HEK293 (cell line): ENCODE data around the gene MCF2L.

Source experiments
- CTCF ChIA-PET: fragments of 350-600 bp; formaldehyde crosslinking; extraction: SDS; loops from one replicate; lab custom pipeline; 2021; ENCODE audit warnings: antibody characterized with exemption; lab: Yijun Ruan, JAX
- POLR2A ChIA-PET: fragments of 300-600 bp; formaldehyde crosslinking; extraction: SDS; loops from one replicate; lab custom pipeline; 2020; ENCODE audit warnings: antibody characterized with exemption, inconsistent platforms; lab: Yijun Ruan, JAX
- H3K27ac ChIP-seq: fragments of 200-500 bp; sonication (Bioruptor generic); 2 replicates; pipeline ENCODE4 v1.5.1; 2014; ENCODE audit warnings: low read depth, low read length, control low read depth, inconsistent platforms; ENCODE audit errors: extremely low read depth
- H3K36me3 ChIP-seq, 2 experiments: fragments of 200-500 bp in 1 of 2; sonication (Bioruptor generic) in 1 of 2; 1 replicate in 1 of 2; 2 replicates in 1 of 2; pipeline ENCODE4 v1.5.1; 2014 to 2017; ENCODE audit warnings: inconsistent platforms in 2 of 2, low read length in 2 of 2; ENCODE audit not compliant: control insufficient read depth in 2 of 2, insufficient read depth in 1 of 2
- H3K4me1 ChIP-seq: fragments of 200-500 bp; sonication (Bioruptor generic); 2 replicates; pipeline ENCODE4 v1.5.1; 2014; ENCODE audit warnings: mild to moderate bottlenecking, low read length, inconsistent platforms; ENCODE audit not compliant: control insufficient read depth, insufficient read depth
- H3K4me3 ChIP-seq: 2 replicates; pipeline ENCODE4 v1.5.1; 2011; ENCODE audit warnings: low read depth, mild to moderate bottlenecking, control low read depth, low read length, moderate library complexity
- H3K9me3 ChIP-seq: fragments of 200-500 bp; sonication (Bioruptor generic); 2 replicates; pipeline ENCODE4 v1.5.1; 2014; ENCODE audit warnings: low read depth, low read length, inconsistent platforms; ENCODE audit not compliant: control insufficient read depth, insufficient read depth
- KLF10 ChIP-seq: fragments of 450-650 bp; IDR thresholded peaks from 2 replicates; pipeline ENCODE4 v1.5.1; 2018; ENCODE audit warnings: missing biosample characterization, mild to moderate bottlenecking, missing genetic modification characterization
- KLF17 ChIP-seq: fragments of 450-650 bp; formaldehyde crosslinking; IDR thresholded peaks from 2 replicates; pipeline ENCODE4 v1.5.1; 2016; ENCODE audit warnings: missing biosample characterization, missing genetic modification characterization
- KLF8 ChIP-seq: fragments of 450-650 bp; formaldehyde crosslinking; IDR thresholded peaks from 2 replicates; pipeline ENCODE4 v1.5.1; 2016; ENCODE audit warnings: missing biosample characterization, missing genetic modification characterization
- MEIS1 ChIP-seq: sonication (generic); formaldehyde crosslinking; IDR thresholded peaks from 2 replicates; pipeline ENCODE4 v1.8.1; 2022; ENCODE audit warnings: missing genetic modification reagents, mild to moderate bottlenecking, borderline replicate concordance
- PRDM1 ChIP-seq: fragments of 450-650 bp; formaldehyde crosslinking; IDR thresholded peaks from 2 replicates; pipeline ENCODE4; 2016; ENCODE audit warnings: missing biosample characterization, missing genetic modification characterization
- RBAK ChIP-seq: fragments of 450-650 bp; formaldehyde crosslinking; IDR thresholded peaks from 2 replicates; pipeline ENCODE4 v1.5.1; 2016; ENCODE audit warnings: missing biosample characterization, missing genetic modification characterization
- REPIN1 ChIP-seq: fragments of 450-650 bp; formaldehyde crosslinking; IDR thresholded peaks from 2 replicates; pipeline ENCODE4 v1.5.1; 2017; ENCODE audit warnings: missing biosample characterization, missing genetic modification characterization, low read depth
- TSHZ1 ChIP-seq: fragments of 450-650 bp; formaldehyde crosslinking; IDR thresholded peaks from 2 replicates; pipeline ENCODE4 v1.5.1; 2016; ENCODE audit warnings: missing biosample characterization, missing genetic modification characterization, borderline replicate concordance
- ZBTB11 ChIP-seq: fragments of 450-650 bp; formaldehyde crosslinking; conservative IDR thresholded peaks from 2 replicates; pipeline ENCODE4 v1.5.1; 2016; ENCODE audit warnings: low read depth, missing biosample characterization, missing genetic modification characterization
- ZBTB20 ChIP-seq: fragments of 450-650 bp; formaldehyde crosslinking; IDR thresholded peaks from 2 replicates; pipeline ENCODE4 v1.5.1; 2016; ENCODE audit warnings: missing biosample characterization, missing genetic modification characterization
- ZBTB6 ChIP-seq: fragments of 450-650 bp; formaldehyde crosslinking; IDR thresholded peaks from 2 replicates; pipeline ENCODE4 v1.5.1; 2017; ENCODE audit warnings: missing biosample characterization, missing genetic modification characterization
- ZNF148 ChIP-seq: fragments of 450-650 bp; formaldehyde crosslinking; IDR thresholded peaks from 2 replicates; pipeline ENCODE4 v1.5.0; 2017; ENCODE audit warnings: missing biosample characterization, missing genetic modification characterization, borderline replicate concordance
- ZNF175 ChIP-seq: fragments of 450-650 bp; formaldehyde crosslinking; IDR thresholded peaks from 2 replicates; pipeline ENCODE4 v1.5.1; 2016; ENCODE audit warnings: missing biosample characterization, missing genetic modification characterization
- ZNF214 ChIP-seq: fragments of 450-650 bp; formaldehyde crosslinking; IDR thresholded peaks from 2 replicates; pipeline ENCODE4 v1.5.1; 2017; ENCODE audit warnings: missing biosample characterization, mild to moderate bottlenecking, missing genetic modification characterization, borderline replicate concordance
- ZNF354C ChIP-seq: fragments of 450-650 bp; formaldehyde crosslinking; IDR thresholded peaks from 2 replicates; pipeline ENCODE4 v1.5.1; 2016; ENCODE audit warnings: missing biosample characterization, missing genetic modification characterization, low read depth, borderline replicate concordance
- ZNF530 ChIP-seq: fragments of 450-650 bp; formaldehyde crosslinking; IDR thresholded peaks from 2 replicates; pipeline ENCODE4 v1.5.1; 2016; ENCODE audit warnings: low read depth, missing biosample characterization, missing genetic modification characterization
- ZNF549 ChIP-seq: fragments of 450-650 bp; IDR thresholded peaks from 2 replicates; pipeline ENCODE4 v1.5.1; 2018; ENCODE audit warnings: missing biosample characterization, missing genetic modification characterization, mild to moderate bottlenecking, inconsistent platforms, moderate library complexity
- ZNF610 ChIP-seq: fragments of 450-650 bp; formaldehyde crosslinking; IDR thresholded peaks from 2 replicates; pipeline ENCODE4 v1.5.1; 2016; ENCODE audit warnings: missing biosample characterization, missing genetic modification characterization, borderline replicate concordance
- ZNF645 ChIP-seq: fragments of 450-650 bp; formaldehyde crosslinking; IDR thresholded peaks from 2 replicates; pipeline ENCODE4; 2016; ENCODE audit warnings: missing biosample characterization, missing genetic modification characterization
- ZNF670 ChIP-seq: fragments of 450-650 bp; formaldehyde crosslinking; IDR thresholded peaks from 2 replicates; pipeline ENCODE4 v1.5.1; 2016; ENCODE audit warnings: missing biosample characterization, missing genetic modification characterization, low read depth
- ZNF785 ChIP-seq: fragments of 450-650 bp; formaldehyde crosslinking; IDR thresholded peaks from 2 replicates; pipeline ENCODE4 v1.5.1; 2016; ENCODE audit warnings: missing biosample characterization, missing genetic modification characterization
- ZSCAN4 ChIP-seq: fragments of 450-650 bp; formaldehyde crosslinking; IDR thresholded peaks from 2 replicates; pipeline ENCODE4 v1.5.1; 2017; ENCODE audit warnings: missing biosample characterization, missing genetic modification characterization

The MCF2L gene

GRCh38 chr13:113058988-113059850, 90.2 kb downstream of the MCF2L start (continued):
- TF ChIP-seq TSHZ1 (tag by site-specific recombination): no peak
- no peak for TF ChIP-seq ZNF354C
- no peak for TF ChIP-seq MEIS1 (CRISPR knock-in tag)
- no peak for TF ChIP-seq ZNF175 (tag by site-specific recombination)
- no peak for TF ChIP-seq ZNF549 (tag by site-specific recombination)
- no peak for TF ChIP-seq KLF10 (tag by site-specific recombination)
- TF ChIP-seq PRDM1: no peak
- TF ChIP-seq ZNF670 (tag by site-specific recombination): no peak
- TF ChIP-seq ZSCAN4 (tag by site-specific recombination): no peak
- TF ChIP-seq ZNF214: no peak
- TF ChIP-seq ZNF610 (tag by site-specific recombination): no peak
- no peak for TF ChIP-seq RBAK (tag by site-specific recombination)
- no peak for TF ChIP-seq ZBTB20 (tag by site-specific recombination)
- TF ChIP-seq, all 188 proteins: peak for 0

- Histone ChIP-seq H3K9me3 (no peaks in the 10 kb centered on the region), H3K36me3 (no peaks in the 10 kb centered on the region), H3K4me1 (0 out of 2 replicates have a peak, but pooled peaks cover 4% of the 10 kb centered on the region), H3K27ac (no peak overlapping the region), H3K4me3 (no peak overlapping the region)
- POLR2A ChIA-PET: no interaction called here
- CTCF ChIA-PET: no interaction called here
- no peak for TF ChIP-seq ZBTB11 (tag by site-specific recombination)
- TF ChIP-seq KLF8: no peak
- no peak for TF ChIP-seq REPIN1 (tag by site-specific recombination)
- TF ChIP-seq ZNF645 (tag by site-specific recombination): no peak
- no peak for TF ChIP-seq ZNF148
- TF ChIP-seq ZBTB6 (tag by site-specific recombination): no peak
- TF ChIP-seq ZNF530 (tag by site-specific recombination): no peak
- no peak for TF ChIP-seq KLF17 (tag by site-specific recombination)
- TF ChIP-seq ZNF785 (tag by site-specific recombination): no peak
Measured at GRCh38 chr13:113059891-113060290, 90.9 kb downstream of the MCF2L start.
